Measurements from ENCODE around the gene NEURL1B. TPM values are rescaled to one million over a fixed set of nuclear protein-coding genes. Genes with fewer than 3 reads are reported as not detected.

Gene NEURL1B
- polyA plus RNA-seq, 3 donors: 12.7 to 16.6 (median 15.9) TPM

- DNase-seq: no peak
Observed at GRCh38 chr5:172730981-172731679, 90.1 kb downstream of the NEURL1B start.

- DNase-seq: no peak
Observed at GRCh38 chr5:172731680-172732074, 90.6 kb downstream of the NEURL1B start.

GRCh38 chr5:172732201-172732865 lies 91.3 kb downstream of the NEURL1B start:
- DNase-seq: no peak

- DNase-seq: peak; percentile 80
Observed at GRCh38 chr5:172733131-172733973, 92.3 kb downstream of the NEURL1B start.

GRCh38 chr5:172733974-172734346 lies 92.9 kb downstream of the NEURL1B start:
- DNase-seq: no peak

GRCh38 chr5:172735141-172735831 lies 94.2 kb downstream of the NEURL1B start:
- no peak for DNase-seq

GRCh38 chr5:172736508-172737135 lies 95.6 kb downstream of the NEURL1B start:
- DNase-seq: no peak

GRCh38 chr5:172739375-172739774 lies 98.3 kb downstream of the NEURL1B start:
- no peak for DNase-seq

GRCh38 chr5:172740428-172741205 lies 99.6 kb downstream of the NEURL1B start:
- no peak for DNase-seq

Other genes starting within 250 kb of the NEURL1B start
- gene SH3PXD2B, start 186.7 kb upstream of the NEURL1B start, polyA plus RNA-seq (ENCODE audit: insufficient read length in 3 of 3): 10 to 100 TPM; 28.7 to 32.1 (median 29.1) TPM
- gene DUSP1, start 129.9 kb downstream of the NEURL1B start, polyA plus RNA-seq (ENCODE audit: insufficient read length in 3 of 3): 10 to 100 TPM; 34.8 to 41.2 (median 39.5) TPM
- 100 to 1,000 TPM; 109 to 119 (median 118) TPM for gene ERGIC1, start 193.0 kb downstream of the NEURL1B start, polyA plus RNA-seq (ENCODE audit: insufficient read length in 3 of 3)

Measured in renal pelvis (tissue), 4 donors.